GM15510 (cell line): ENCODE data around the gene TSGA10.

ENCODE experiments used
- POLR2A ChIP-seq: IDR thresholded peaks from 3 replicates; pipeline ENCODE4 v1.6.1; 2011; ENCODE audit warnings: borderline replicate concordance; ENCODE audit not compliant: insufficient read length; ENCODE audit errors: extremely low read depth

The TSGA10 gene

GRCh38 chr2:99171377-99172140 lies 16.8 kb upstream of the TSGA10 start:
- TF ChIP-seq POLR2A = no peak

GRCh38 chr2:99169534-99169933 lies 14.8 kb upstream of the TSGA10 start:
- TF ChIP-seq POLR2A = no peak

- TF ChIP-seq POLR2A = no peak
These were observed 11.5 kb upstream of the TSGA10 start for GRCh38 chr2:99166218-99166617.

DNA sequence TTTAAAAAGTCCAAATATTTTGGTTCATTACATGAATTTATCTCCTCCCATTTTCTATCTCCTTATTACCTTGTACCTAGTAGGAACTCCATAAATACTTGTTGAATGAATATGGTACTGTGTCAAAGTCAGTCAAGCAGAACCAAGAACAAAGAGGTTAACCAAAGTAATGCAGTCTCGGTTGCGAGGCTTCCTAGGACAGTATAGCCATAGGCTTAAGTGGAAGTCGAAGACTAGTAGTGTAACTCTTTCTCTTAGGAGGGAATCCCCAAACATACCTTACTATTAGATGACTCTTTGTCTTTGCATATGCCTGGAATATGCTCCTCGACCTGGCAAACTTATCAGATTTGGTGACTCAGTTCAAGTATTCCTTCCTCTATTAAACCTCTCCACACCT lies 4.9 kb upstream of the TSGA10 start:
- TF ChIP-seq POLR2A = no peak

- no peak for TF ChIP-seq POLR2A
These were observed 3.9 kb upstream of the TSGA10 start for GRCh38 chr2:99158599-99158998.

GRCh38 chr2:99156891-99157290 lies 2.1 kb upstream of the TSGA10 start:
- TF ChIP-seq POLR2A = no peak

GRCh38 chr2:99153921-99154604 lies 679 bp downstream of the TSGA10 start:
- TF ChIP-seq POLR2A = no peak

GRCh38 chr2:99152199-99152895 lies 2.4 kb downstream of the TSGA10 start:
- no peak for TF ChIP-seq POLR2A

DNA sequence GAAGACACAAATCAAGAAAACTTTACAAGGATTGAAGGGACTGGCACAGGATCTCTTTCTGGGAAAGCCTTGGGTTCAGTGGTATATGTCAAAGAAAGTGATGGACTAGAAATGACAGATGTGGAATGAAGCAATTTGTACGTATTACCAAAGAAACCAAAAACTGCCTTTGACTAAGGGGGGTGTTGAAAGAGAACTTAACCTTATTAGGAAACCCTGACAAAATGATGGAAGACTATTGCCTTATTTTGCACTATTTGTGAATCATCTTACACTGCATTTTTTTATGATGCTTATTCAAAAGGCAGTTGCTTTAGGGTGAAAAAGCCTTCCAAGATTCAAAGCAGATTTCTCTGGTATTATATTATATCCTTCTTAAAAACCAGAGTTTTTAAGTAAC lies 4.0 kb downstream of the TSGA10 start:
- no peak for TF ChIP-seq POLR2A

DNA sequence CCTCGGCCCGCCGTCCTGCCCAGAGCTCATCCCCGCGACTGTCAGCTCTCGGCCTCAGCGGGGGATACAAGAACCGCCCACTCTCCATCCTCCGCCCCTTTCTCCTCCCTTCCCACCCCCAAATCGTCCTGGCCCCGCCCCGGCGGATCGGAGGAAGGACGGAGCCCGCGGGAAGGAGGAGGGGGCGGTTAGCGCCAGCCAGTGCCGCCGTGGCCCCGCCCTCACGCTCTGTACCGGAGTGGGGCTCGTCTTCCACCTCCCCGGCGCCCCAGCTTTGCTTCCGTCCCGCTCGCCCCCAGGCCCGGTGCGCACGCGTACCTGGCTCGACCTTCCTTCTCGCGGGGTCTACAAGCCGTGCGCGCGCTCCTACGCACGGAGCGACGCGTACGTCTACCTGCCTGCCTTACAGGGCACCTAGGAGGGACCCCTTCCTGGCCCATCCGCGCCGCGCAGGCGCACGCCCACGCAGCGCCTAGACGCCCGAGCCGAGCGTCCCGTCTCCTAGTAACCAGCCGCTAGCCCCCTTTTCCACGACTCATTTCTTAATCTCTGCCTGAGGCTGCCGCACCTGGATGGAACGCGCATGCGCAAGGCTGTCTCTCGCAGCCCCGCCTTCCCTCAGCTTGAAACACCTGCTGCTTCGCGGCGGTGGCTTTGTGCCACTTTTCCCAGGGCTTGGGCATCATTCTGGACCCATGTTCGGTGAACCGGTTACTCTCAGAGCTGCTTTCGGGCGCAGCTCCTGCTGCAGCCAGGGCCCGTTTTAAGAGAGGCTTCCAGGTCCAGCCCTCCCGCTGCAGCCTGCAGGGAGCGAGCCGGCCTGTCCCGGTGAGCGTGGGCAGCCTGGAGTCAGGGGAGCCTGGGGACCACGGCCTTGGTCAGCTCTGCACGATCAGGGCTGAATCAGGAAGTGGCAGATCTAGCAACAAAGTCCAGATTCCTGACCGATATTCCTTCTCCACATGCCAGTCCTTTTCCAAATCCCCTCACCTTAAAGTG lies 13.3 kb downstream of the TSGA10 start, which contains the start of gene C2orf15:
TSS of gene C2orf15 (plus strand) at position 598 of the 999 bp plus-strand sequence. CDS start 8,852 bp downstream, outside the sequence.
- peak; percentile 92 for TF ChIP-seq POLR2A

DNA sequence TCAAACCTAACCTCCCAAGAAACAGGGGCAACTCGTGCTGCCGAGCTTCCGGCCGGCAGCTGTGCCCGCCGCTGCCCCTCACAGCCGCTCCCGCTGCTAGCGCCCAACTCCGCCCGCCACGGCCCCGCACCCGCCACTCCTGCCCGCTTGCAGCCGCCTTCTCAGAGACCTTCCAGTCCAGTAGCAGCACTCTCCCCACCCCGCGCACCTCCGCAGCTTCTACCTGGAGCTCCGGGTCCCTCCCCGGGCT lies 14.0 kb downstream of the TSGA10 start:
- no peak for TF ChIP-seq POLR2A

- TF ChIP-seq POLR2A = no peak
These were observed 14.5 kb downstream of the TSGA10 start for GRCh38 chr2:99140056-99140859.

DNA sequence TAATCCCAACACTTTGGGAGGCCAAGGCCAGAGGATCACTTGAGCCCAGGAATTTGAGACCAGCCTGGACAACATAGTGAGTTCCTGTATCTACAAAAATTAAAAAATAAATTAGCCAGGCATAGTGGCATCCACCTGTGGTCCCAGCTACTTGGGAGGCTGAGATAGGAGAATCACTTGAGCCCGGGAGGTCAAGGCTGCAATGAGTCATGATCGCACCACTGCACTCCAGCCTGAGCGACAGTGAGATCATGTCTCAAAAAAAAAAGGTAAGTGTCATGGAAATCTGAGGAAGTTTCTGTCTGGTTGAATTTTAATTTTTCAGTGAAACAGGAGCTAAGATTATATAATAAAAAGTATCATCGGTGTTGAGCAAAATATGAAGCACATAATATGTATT lies 15.7 kb downstream of the TSGA10 start:
- TF ChIP-seq POLR2A = no peak

GRCh38 chr2:99127981-99128380 lies 26.8 kb downstream of the TSGA10 start:
- TF ChIP-seq POLR2A = no peak
